ENCODE results near the gene RAB22A. TPM values are rescaled to one million over a fixed set of nuclear protein-coding genes. Genes with fewer than 3 reads are reported as not detected.

RAB22A gene
- total and polyA plus RNA-seq, 9 of the 15 experiments (the other 6 are each of a cell fraction or from before 2014, with no cell fraction given): 1.1 to 8.0 (median 6.7) TPM

DNA sequence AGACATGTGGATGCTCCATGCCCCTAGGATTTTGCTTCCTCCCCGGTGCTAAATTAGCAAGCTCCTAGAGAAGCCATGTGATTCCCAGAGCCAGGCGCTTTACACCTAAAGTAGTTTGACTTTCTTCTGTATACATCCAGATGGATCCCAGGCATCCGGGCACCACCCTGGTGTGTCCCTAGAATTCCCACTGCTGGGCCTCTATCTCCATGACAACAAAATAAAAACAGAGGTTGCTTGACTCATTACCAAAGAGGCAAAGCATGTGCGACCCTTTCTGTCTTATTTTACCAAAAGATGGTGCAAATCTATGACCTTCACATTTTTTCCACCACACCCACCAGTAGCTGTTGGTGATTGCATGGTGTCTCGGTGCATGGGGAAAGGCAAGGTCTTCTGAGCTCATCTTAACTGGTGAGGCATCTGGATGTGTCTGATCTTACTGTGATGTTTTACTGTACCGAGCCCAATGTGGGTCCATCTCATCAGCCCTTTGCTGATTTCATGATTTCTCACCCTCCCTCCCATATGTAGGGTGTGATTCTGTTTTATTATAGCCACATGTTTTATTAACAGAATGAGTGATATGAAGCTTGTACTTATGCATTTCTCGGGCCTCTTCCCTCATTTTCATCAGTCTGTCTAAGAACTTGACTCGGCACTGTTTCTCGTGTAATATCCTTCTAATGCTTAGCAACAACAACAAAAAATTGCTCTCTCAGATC lies 52.1 kb downstream of the RAB22A start:
- Histone ChIP-seq H3K79me2 (ENCODE audit: control insufficient read depth, insufficient read depth, low read length) (no peaks in the 10 kb centered on the region), H4K20me1 (replicated peaks; ENCODE audit: control insufficient read depth, insufficient read depth, low read length) (0 out of 2 replicates have a peak, but pooled peaks cover 3% of the 10 kb centered on the region), H3K27me3 (ENCODE audit: control insufficient read depth in 2 of 2, insufficient read depth in 2 of 2, low read length in 2 of 2) (no peaks in the 10 kb centered on the region), H3K36me3 (ENCODE audit: control insufficient read depth, insufficient read depth, low read length) (peaks cover 53% of the 10 kb centered on the region; the same call in 2 of the 3 replicates), H3K4me2 (ENCODE audit: insufficient read depth, low read length) (no peak overlapping the region), H2AFZ (ENCODE audit: low read depth, low read length) (no peak overlapping the region), H3K27ac (ENCODE audit: extremely low read depth, low read depth, low read length) (no peak overlapping the region), H3K9me1 (ENCODE audit: control insufficient read depth, insufficient read depth, low read length) (no peaks in the 10 kb centered on the region), H3K4me1 (replicated peaks in 1 of 2; ENCODE audit: control insufficient read depth in 2 of 2, insufficient read depth in 2 of 2, low read length in 2 of 2) (no peaks in the 10 kb centered on the region), H3K9ac (ENCODE audit: insufficient read depth in 1 of 2, low read depth in 2 of 2, low read length in 2 of 2) (no peak overlapping the region), H3K4me3 (no peak overlapping the region), H3K9me3 (replicated peaks; ENCODE audit: control insufficient read depth, insufficient read depth, low read depth, low read length) (no peaks in the 10 kb centered on the region)
- FAIRE-seq (no peak), DNase-seq (ENCODE audit: extremely low read depth in 1 of 4, low spot score in 3 of 4) (no peak), ATAC-seq (no peak)
- 87% methylated on average over 9 of the region's 9 CpGs for WGBS (ENCODE audit: insufficient coverage, low coverage, missing lambda C conversion rate)
- BruUV-seq (replicated peaks): no TSS peak
- POLR2A ChIA-PET: interaction anchor here (1.2 to 2.9 kb wide), 3 partner anchors 9 to 27 kb away, joined by 3 to 8 read pairs (median 4); partner anchors contain the start of gene VAPB
- CTCF ChIA-PET (ENCODE audit: low intra/inter-chr PET ratio): no interaction called here
- in situ Hi-C loops (cut with MboI): no loop called here
- intact Hi-C loops (cut with micrococcal nuclease): no loop called here
- TF ChIP-seq SP1 (CRISPR knock-in tag; IDR thresholded peaks at IDR 0.05) (no peak), ZNF512 (tag; IDR thresholded peaks at IDR 0.05) (no peak), TCF7 (IDR thresholded peaks at IDR 0.05; ENCODE audit: borderline replicate concordance) (no peak), CHD4 (IDR thresholded peaks at IDR 0.05; ENCODE audit: insufficient read depth, insufficient replicate concordance, low read depth, low read length, poor library complexity, severe bottlenecking) (no peak), XRCC3 (IDR thresholded peaks at IDR 0.05) (no peak), TAF7 (tag; IDR thresholded peaks at IDR 0.05) (no peak), CREB5 (CRISPR knock-in tag; IDR thresholded peaks at IDR 0.05) (no peak), RB1 (IDR thresholded peaks at IDR 0.05; ENCODE audit: low read depth) (no peak), MTA3 (IDR thresholded peaks at IDR 0.05; ENCODE audit: borderline replicate concordance) (no peak), MTA1 (IDR thresholded peaks at IDR 0.05; ENCODE audit: borderline replicate concordance) (no peak), POLR2G (IDR thresholded peaks at IDR 0.05; ENCODE audit: low read depth, low read length) (no peak), KDM2B (CRISPR knock-in tag; IDR thresholded peaks at IDR 0.05) (no peak), CHCHD3 (CRISPR knock-in tag; IDR thresholded peaks at IDR 0.05) (no peak), CCNT2 (IDR thresholded peaks at IDR 0.05; ENCODE audit: borderline replicate concordance, extremely low read depth, insufficient read length, low read depth, low read length) (no peak), SREBF1 (IDR thresholded peaks at IDR 0.05; ENCODE audit: borderline replicate concordance, low read depth, low read length) (no peak)
- TF ChIP-seq, protein P1, sequence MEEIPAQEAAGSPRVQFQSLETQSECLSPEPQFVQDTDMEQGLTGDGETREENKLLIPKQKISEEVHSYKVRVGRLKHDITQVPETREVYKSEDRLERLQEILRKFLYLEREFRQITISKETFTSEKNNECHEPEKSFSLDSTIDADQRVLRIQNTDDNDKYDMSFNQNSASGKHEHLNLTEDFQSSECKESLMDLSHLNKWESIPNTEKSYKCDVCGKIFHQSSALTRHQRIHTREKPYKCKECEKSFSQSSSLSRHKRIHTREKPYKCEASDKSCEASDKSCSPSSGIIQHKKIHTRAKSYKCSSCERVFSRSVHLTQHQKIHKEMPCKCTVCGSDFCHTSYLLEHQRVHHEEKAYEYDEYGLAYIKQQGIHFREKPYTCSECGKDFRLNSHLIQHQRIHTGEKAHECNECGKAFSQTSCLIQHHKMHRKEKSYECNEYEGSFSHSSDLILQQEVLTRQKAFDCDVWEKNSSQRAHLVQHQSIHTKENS (CRISPR knock-in tag; IDR thresholded peaks at IDR 0.05): no peak
- TF ChIP-seq, protein P2, sequence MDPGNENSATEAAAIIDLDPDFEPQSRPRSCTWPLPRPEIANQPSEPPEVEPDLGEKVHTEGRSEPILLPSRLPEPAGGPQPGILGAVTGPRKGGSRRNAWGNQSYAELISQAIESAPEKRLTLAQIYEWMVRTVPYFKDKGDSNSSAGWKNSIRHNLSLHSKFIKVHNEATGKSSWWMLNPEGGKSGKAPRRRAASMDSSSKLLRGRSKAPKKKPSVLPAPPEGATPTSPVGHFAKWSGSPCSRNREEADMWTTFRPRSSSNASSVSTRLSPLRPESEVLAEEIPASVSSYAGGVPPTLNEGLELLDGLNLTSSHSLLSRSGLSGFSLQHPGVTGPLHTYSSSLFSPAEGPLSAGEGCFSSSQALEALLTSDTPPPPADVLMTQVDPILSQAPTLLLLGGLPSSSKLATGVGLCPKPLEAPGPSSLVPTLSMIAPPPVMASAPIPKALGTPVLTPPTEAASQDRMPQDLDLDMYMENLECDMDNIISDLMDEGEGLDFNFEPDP (CRISPR knock-in tag; IDR thresholded peaks at IDR 0.05): no peak
